Lung (tissue), 12 donors: ENCODE data around the gene SUSD2. TPM values are rescaled to one million over a fixed set of nuclear protein-coding genes. Genes with fewer than 3 reads are reported as not detected.
"Not testable (repeated sequence)": the region's sequence is repeated elsewhere in the genome, so short reads cannot be mapped to it uniquely, and the experiment has no call there.

ENCODE experiments used
- ATAC-seq: fragments of 200-7000 bp; cut with Tn5 transposase; one replicate; pipeline ENCODE4 v1.9.1; 2020; ENCODE audit warnings: moderate number of reproducible peaks; ENCODE audit not compliant: insufficient read depth, low FRiP score
- DNase-seq, 3 donors: peaks; one replicate each; pipeline ENCODE4 v3.0.0-alpha.2; 2013 to 2017
- H3K27ac ChIP-seq, 2 donors: one replicate each; pipeline ENCODE4 v1.5.1; 2013; ENCODE audit warnings: mild to moderate bottlenecking in 2 of 2, moderate library complexity in 2 of 2, control low read depth in 1 of 2, inconsistent platforms in 1 of 2, low read depth in 1 of 2, low read length in 1 of 2
- H3K27me3 ChIP-seq, 3 donors: one replicate each; pipeline ENCODE4 v1.5.1; 2013; ENCODE audit warnings: low read length in 2 of 3; ENCODE audit not compliant: control insufficient read depth in 3 of 3, insufficient read depth in 3 of 3
- H3K36me3 ChIP-seq, 4 donors: one replicate each; pipeline ENCODE4 v1.5.1; 2013; ENCODE audit warnings: low read length in 4 of 4, mild to moderate bottlenecking in 1 of 4, moderate library complexity in 1 of 4; ENCODE audit not compliant: control insufficient read depth in 4 of 4, insufficient read depth in 4 of 4
- H3K4me1 ChIP-seq, 5 donors: one replicate each; pipeline ENCODE4 v1.5.1; 2013; ENCODE audit warnings: low read length in 5 of 5, mild to moderate bottlenecking in 2 of 5, moderate library complexity in 1 of 5; ENCODE audit not compliant: control insufficient read depth in 5 of 5, insufficient read depth in 5 of 5
- H3K4me3 ChIP-seq: one replicate; pipeline ENCODE4 v1.5.1; 2013; ENCODE audit warnings: mild to moderate bottlenecking, control low read depth, moderate library complexity
- H3K9ac ChIP-seq, 2 donors: one replicate each; pipeline ENCODE4 v1.5.1; 2013; ENCODE audit warnings: low read length in 2 of 2, control low read depth in 1 of 2; ENCODE audit not compliant: insufficient read depth in 1 of 2
- H3K9me3 ChIP-seq, 4 donors: one replicate each; pipeline ENCODE4 v1.5.1; 2013; ENCODE audit warnings: low read length in 3 of 4, mild to moderate bottlenecking in 1 of 4, moderate library complexity in 1 of 4; ENCODE audit not compliant: control insufficient read depth in 4 of 4, insufficient read depth in 3 of 4
- CTCF ChIP-seq: IDR thresholded peaks from 2 replicates; pipeline ENCODE4 v1.5.1; 2012; ENCODE audit warnings: mild to moderate bottlenecking; ENCODE audit errors: control extremely low read depth, extremely low read depth
- WGBS, 2 donors: extraction: QIAGEN DNeasy Blood & Tissue Kit; methylation state at CpG; one replicate each; pipeline ENCODE4 v1.1.7; 2013; 5-methylcytosine and 5-hydroxymethylcytosine counted together
- polyA plus RNA-seq, 2 donors: library from polyadenylated mRNA; stranded (reverse); fragments of 200-250 nt; gene quantifications; one replicate each; pipeline ENCODE4 v1.2.1, GENCODE V29; 2013
- total RNA-seq, 2 donors: library from RNA; depleted of rRNA in 1 of 2; stranded (reverse); fragments of >200 nt in 1 of 2; gene quantifications; one replicate each; pipeline ENCODE4 v1.2.1, GENCODE V29; 2014 to 2021
- donor health status: control.
- donor health status: control.
- donor health status: Bipolar disorder and iron deficiency.
- donor health status: healthy.
- donor health status: DM: yes; HTN: yes; CAD: no.

Gene SUSD2
- total and polyA plus RNA-seq, 4 donors = 15.9 to 192 (median 49.7) TPM

- DNase-seq (no peak), ATAC-seq (no peak)
- Histone ChIP-seq H3K36me3 (no peaks in the 10 kb centered on the region), H3K9ac (no peak overlapping the region), H3K4me3 (no peak overlapping the region), H3K4me1 (peaks cover 0 to 4% (median 3%) of the 10 kb centered on the region in 5 donors), H3K27ac (peak overlapping the region in 1 of 2 donors; percentile 53), H3K9me3 (no peaks in the 10 kb centered on the region), H3K27me3 (no peaks in the 10 kb centered on the region)
- TF ChIP-seq CTCF = no peak
- WGBS, 2 donors = 68 to 82% methylated on average over 6 of the region's 6 CpGs
These were observed 17.4 kb downstream of the SUSD2 start for GRCh38 chr22:24198682-24199052.

DNA sequence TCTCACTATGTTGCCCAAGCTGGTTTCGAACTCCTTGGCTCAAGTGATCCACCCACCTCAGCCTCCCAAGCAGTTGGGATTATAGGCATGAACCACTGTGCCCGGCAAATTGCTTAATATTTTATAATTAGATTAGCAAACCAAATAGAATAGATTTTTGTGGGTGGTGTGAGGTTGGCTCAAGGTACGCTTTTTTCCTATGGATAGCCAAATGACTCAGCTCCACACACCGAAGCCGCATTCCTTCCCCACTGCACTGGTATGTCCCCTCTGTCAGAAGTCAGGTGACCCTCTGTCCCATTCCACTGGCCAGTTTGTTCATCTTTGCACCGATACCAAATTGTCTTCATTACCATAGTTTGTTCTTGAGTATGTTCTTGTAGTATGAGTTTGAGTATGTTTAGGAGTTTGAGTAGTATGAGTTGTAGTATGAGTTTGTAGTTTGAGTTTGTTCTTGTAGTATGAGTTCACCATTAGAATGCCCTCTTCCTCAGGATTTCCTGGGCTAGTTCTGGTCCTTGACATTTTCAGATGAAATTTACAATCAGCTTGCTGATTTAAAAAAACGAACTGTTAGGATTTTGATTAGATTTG is 19.4 kb downstream of the SUSD2 start:
- no peaks in the 10 kb centered on the region for H3K36me3 ChIP-seq
- peak overlapping the region in 1 of 2 donors; percentile 45 for H3K27ac ChIP-seq
- H3K9me3 ChIP-seq = no peaks in the 10 kb centered on the region
- WGBS, 2 donors = 70 to 77% methylated on average over 7 of the region's 7 CpGs
- H3K9ac ChIP-seq = no peak overlapping the region
- no peak for DNase-seq
- TF ChIP-seq CTCF = no peak
- peaks cover 0 to 4% (median 3%) of the 10 kb centered on the region in 5 donors for H3K4me1 ChIP-seq
- no peak overlapping the region for H3K4me3 ChIP-seq
- no peaks in the 10 kb centered on the region for H3K27me3 ChIP-seq
- ATAC-seq = no peak

GRCh38 chr22:24201681-24202614 is 20.7 kb downstream of the SUSD2 start:
- 93 to 94% methylated on average over 26 of the region's 26 CpGs for WGBS, 2 donors
- H3K4me1 ChIP-seq = peaks cover 0 to 7% (median 3%) of the 10 kb centered on the region in 5 donors
- no peak for ATAC-seq

GRCh38 chr22:24203856-24204255 is 22.6 kb downstream of the SUSD2 start:
- H3K27ac ChIP-seq = not testable (repeated sequence)

More at GRCh38 chr22:24201681-24202614, 20.7 kb downstream of the SUSD2 start:
- H3K27ac ChIP-seq = no peak overlapping the region
- no peak overlapping the region for H3K9ac ChIP-seq
- H3K4me3 ChIP-seq = no peak overlapping the region
- no peaks in the 10 kb centered on the region for H3K27me3 ChIP-seq
- TF ChIP-seq CTCF = no peak
- H3K36me3 ChIP-seq = no peaks in the 10 kb centered on the region
- H3K9me3 ChIP-seq = no peaks in the 10 kb centered on the region
- DNase-seq = no peak

More at GRCh38 chr22:24203856-24204255, 22.6 kb downstream of the SUSD2 start:
- WGBS, 2 donors = 89 to 95% methylated on average over 5 of the region's 5 CpGs
- peaks cover 3 to 19% (median 6%) of the 10 kb centered on the region in 5 donors for H3K4me1 ChIP-seq
- DNase-seq, H3K9me3 ChIP-seq, H3K4me3 ChIP-seq, H3K27me3 ChIP-seq, H3K36me3 ChIP-seq, ATAC-seq, H3K9ac ChIP-seq: not testable (repeated sequence)
